ENCODE measurements around the gene APOO. TPM values are rescaled to one million over a fixed set of nuclear protein-coding genes. Genes with fewer than 3 reads are reported as not detected.

APOO gene
- total RNA-seq, 1 experiment from 2014 or later: 95.3 TPM

DNA sequence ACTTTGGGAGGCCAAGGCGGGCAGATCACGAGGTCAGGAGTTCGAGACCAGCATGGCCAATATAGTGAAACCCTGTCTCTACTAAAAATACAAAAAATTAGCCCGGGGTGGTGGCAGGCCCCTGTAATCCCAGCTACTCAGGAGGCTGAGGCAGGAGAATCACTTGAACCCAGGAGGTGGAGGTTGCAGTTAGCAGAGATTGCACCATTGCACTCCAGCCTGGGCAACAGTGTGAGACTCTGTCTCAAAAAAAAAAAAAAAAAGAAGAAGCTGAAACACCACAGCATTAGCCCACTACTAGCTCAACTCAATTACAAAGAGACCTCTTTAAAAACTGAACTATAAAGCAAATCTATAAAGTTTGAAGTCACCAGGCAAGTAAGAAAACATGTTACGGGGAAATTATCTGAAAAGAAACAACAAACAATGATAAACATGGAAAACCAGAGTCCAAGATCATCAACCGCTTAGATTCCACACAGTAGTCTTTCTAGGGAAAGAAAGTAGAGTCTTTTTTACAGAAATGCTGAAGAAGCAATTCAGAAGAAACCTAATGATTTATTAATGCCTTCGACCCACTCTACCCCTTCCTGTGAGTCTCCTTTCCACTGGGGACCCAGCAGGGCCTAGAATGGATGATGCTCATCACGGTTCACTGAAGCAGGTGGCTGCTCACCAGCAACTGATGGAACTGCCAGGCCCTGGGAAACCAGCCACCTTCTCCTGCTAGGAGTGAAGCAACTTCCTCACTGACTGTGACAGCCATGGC, 118.2 kb downstream of the APOO start:
- Histone ChIP-seq H2AFZ (ENCODE audit: low read length) (no peak overlapping the region), H4K5ac (ENCODE audit: insufficient read length, low read depth, low read length) (no peak overlapping the region)

More for the DNA sequence above, 118.2 kb downstream of the APOO start:
- no peak for DNase-seq
- no CpG with 5 or more reads among the region's 8 CpGs for WGBS (ENCODE audit: extremely low coverage, insufficient read length, low lambda C conversion rate)
- Histone ChIP-seq H3K4me1 (ENCODE audit: insufficient read depth, low read length) (no peaks in the 10 kb centered on the region; the same call in 1 of the 2 replicates), H3K18ac (ENCODE audit: insufficient read length, low read depth, low read length) (no peak overlapping the region), H2BK12ac (ENCODE audit: insufficient read length, low read depth, low read length) (no peak overlapping the region), H2BK5ac (ENCODE audit: insufficient read length, low read length) (no peak overlapping the region), H3K56ac (ENCODE audit: insufficient read length, low read depth, low read length) (no peak overlapping the region), H3K9me3 (ENCODE audit: control insufficient read depth, low read depth, low read length) (no peaks in the 10 kb centered on the region), H3T11ph (ENCODE audit: low read length) (no peak overlapping the region), H3K23ac (ENCODE audit: insufficient read length, low read depth, low read length) (no peak overlapping the region), H3K23me2 (ENCODE audit: insufficient read length, low read depth, low read length, poor library complexity, severe bottlenecking) (no peaks in the 10 kb centered on the region), H3K79me1 (ENCODE audit: insufficient read depth, low read depth, low read length, poor library complexity, severe bottlenecking) (no peaks in the 10 kb centered on the region), H3K79me2 (ENCODE audit: insufficient read depth, low read length) (no peaks in the 10 kb centered on the region), H4K20me1 (ENCODE audit: control insufficient read depth, insufficient read depth, insufficient read length) (no peaks in the 10 kb centered on the region), H3K9ac (ENCODE audit: extremely low read depth, insufficient read length, low read length) (no peak overlapping the region), H2AK5ac (ENCODE audit: insufficient read length, low read length) (no peak overlapping the region), H3K4ac (ENCODE audit: low read depth, low read length) (no peak overlapping the region), H3K27me3 (ENCODE audit: insufficient read depth, low read length) (no peaks in the 10 kb centered on the region), H2BK15ac (ENCODE audit: low read depth, low read length) (no peak overlapping the region), H3K4me2 (ENCODE audit: insufficient read depth, insufficient read length, low read length) (no peak overlapping the region), H3K27ac (ENCODE audit: insufficient read length, low read depth, low read length) (no peak overlapping the region), H2BK120ac (ENCODE audit: low read depth, low read length, poor library complexity, severe bottlenecking) (no peak overlapping the region), H2BK20ac (ENCODE audit: low read depth, low read length, poor library complexity, severe bottlenecking) (no peak overlapping the region), H4K8ac (replicated peaks; ENCODE audit: insufficient read length, low read depth, low read length) (no peak overlapping the region), H4K91ac (ENCODE audit: insufficient read length, low read depth, low read length) (no peak overlapping the region), H3K14ac (ENCODE audit: insufficient read depth, low read length) (no peak overlapping the region)
- TF ChIP-seq, protein P1, sequence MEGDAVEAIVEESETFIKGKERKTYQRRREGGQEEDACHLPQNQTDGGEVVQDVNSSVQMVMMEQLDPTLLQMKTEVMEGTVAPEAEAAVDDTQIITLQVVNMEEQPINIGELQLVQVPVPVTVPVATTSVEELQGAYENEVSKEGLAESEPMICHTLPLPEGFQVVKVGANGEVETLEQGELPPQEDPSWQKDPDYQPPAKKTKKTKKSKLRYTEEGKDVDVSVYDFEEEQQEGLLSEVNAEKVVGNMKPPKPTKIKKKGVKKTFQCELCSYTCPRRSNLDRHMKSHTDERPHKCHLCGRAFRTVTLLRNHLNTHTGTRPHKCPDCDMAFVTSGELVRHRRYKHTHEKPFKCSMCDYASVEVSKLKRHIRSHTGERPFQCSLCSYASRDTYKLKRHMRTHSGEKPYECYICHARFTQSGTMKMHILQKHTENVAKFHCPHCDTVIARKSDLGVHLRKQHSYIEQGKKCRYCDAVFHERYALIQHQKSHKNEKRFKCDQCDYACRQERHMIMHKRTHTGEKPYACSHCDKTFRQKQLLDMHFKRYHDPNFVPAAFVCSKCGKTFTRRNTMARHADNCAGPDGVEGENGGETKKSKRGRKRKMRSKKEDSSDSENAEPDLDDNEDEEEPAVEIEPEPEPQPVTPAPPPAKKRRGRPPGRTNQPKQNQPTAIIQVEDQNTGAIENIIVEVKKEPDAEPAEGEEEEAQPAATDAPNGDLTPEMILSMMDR (conservative IDR thresholded peaks at IDR 0.05): no peak
- Mint-ChIP-seq H3K27me3 (ENCODE audit: low read depth) (no peaks in the 10 kb centered on the region), H3K4me1 (peaks cover 10 to 16% of the 10 kb centered on the region in 2 experiments), H3K36me3 (ENCODE audit: insufficient read depth in 1 of 3, low read depth in 3 of 3) (peaks cover 8 to 19% (median 15%) of the 10 kb centered on the region in 3 experiments; a peak in 6 of 7 replicates), H3K9me3 (no peaks in the 10 kb centered on the region), H3K27ac (peak overlapping the region in 1 of 3 experiments; percentile 38; a peak in 1 of 7 replicates), H3K4me3 (no peak overlapping the region)

Measured in H9 (cell line).